ENCODE data around the gene CBARP.

DNA sequence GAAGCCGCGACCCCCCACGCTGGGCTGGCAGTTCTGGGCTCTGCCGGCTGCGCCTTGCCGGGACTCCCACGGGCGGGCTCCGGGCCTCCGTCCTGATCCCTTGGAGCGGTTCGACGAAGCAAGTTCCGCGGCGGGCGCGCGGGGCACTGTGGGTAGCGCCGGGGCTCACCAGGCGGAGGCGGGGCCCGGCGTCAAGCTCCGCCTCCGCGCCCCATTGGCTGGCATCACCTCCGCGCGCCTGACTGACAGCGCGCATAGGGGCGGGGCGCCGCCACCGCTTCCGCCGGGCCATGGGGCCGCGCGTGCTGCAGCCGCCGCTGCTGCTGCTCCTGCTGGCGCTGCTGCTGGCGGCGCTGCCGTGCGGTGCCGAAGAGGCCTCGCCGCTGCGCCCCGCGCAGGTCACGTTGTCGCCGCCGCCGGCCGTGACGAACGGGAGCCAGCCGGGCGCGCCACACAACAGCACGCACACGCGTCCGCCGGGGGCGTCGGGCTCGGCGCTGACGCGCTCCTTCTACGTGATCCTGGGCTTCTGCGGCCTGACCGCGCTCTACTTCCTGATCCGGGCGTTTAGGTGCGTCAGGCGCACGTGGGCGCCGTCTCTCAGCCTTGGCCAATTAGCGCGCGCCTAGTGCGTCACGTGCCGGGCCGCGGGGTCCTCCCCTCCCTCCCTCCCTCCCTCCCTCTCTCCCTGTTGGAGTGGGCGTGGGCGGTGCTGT lies 37.6 kb upstream of the CBARP start, which contains the start of gene FAM174C:
- TF ChIP-seq, protein P1, sequence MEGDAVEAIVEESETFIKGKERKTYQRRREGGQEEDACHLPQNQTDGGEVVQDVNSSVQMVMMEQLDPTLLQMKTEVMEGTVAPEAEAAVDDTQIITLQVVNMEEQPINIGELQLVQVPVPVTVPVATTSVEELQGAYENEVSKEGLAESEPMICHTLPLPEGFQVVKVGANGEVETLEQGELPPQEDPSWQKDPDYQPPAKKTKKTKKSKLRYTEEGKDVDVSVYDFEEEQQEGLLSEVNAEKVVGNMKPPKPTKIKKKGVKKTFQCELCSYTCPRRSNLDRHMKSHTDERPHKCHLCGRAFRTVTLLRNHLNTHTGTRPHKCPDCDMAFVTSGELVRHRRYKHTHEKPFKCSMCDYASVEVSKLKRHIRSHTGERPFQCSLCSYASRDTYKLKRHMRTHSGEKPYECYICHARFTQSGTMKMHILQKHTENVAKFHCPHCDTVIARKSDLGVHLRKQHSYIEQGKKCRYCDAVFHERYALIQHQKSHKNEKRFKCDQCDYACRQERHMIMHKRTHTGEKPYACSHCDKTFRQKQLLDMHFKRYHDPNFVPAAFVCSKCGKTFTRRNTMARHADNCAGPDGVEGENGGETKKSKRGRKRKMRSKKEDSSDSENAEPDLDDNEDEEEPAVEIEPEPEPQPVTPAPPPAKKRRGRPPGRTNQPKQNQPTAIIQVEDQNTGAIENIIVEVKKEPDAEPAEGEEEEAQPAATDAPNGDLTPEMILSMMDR (IDR thresholded peaks at IDR 0.05), result peak in 3 of 6 experiments; percentile 8 to 21 (median 13)
- peak in 3 of 4 donors; percentile 54 to 83 (median 77) for TF ChIP-seq POLR2A (IDR thresholded peaks at IDR 0.05)
